Endothelial cell of umbilical vein (primary cell): Measurements from ENCODE around the gene MMP26.

Experiments
- EZH2 ChIP-seq: IDR thresholded peaks from 2 replicates; pipeline ENCODE4 v1.6.1; 2012; ENCODE audit warnings: borderline replicate concordance, low read depth, mild to moderate bottlenecking, moderate library complexity, low read length, inconsistent platforms; ENCODE audit not compliant: severe bottlenecking
- FOS ChIP-seq: IDR thresholded peaks from 2 replicates; pipeline ENCODE4 v1.6.1; 2011; ENCODE audit warnings: mild to moderate bottlenecking, low read length, moderate library complexity, borderline replicate concordance; ENCODE audit not compliant: insufficient read depth
- POLR2A ChIP-seq: IDR thresholded peaks from 2 replicates; pipeline ENCODE4 v1.6.1; 2012; ENCODE audit warnings: low read depth, mild to moderate bottlenecking, control low read depth, low read length
- POLR2AphosphoS5 ChIP-seq: IDR thresholded peaks from 2 replicates; pipeline ENCODE4 v1.6.1; 2012; ENCODE audit warnings: low read depth, mild to moderate bottlenecking, control low read depth, low read length, moderate library complexity; ENCODE audit not compliant: insufficient read depth
- TF ChIP-seq, protein P1 (sequence below), 2 donors: IDR thresholded peaks; 1 replicate in 1 of 2; 2 replicates in 1 of 2; pipeline ENCODE4 v1.5.1; 2011; ENCODE audit warnings: low read length in 2 of 2, mild to moderate bottlenecking in 2 of 2, moderate library complexity in 2 of 2, control low read depth in 1 of 2, inconsistent platforms in 1 of 2, low read depth in 1 of 2; ENCODE audit not compliant: insufficient read depth in 1 of 2; ENCODE audit errors: extremely low read depth in 1 of 2
- TF ChIP-seq, protein P2 (sequence below): IDR thresholded peaks from 2 replicates; pipeline ENCODE4 v1.6.1; 2011; ENCODE audit not compliant: insufficient read depth, insufficient read length

DNA sequence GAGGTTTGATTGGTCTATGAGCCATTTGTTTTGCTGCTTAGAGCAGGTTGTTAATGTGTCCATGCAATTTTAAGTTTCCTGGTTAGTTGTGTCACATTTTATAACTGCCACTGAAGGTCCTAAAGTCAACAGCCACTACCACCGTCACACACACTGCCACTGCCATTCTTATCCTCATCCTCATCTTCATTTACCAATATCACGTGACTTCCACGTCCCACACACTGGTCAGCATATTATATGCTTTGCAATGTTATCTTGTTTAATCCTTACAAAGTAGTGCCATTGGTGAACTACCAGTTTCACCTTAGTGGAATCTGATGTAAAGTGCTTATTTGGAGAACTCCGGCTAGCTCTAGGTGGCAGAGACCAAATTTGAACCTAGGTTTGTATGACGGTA lies 9.7 kb downstream of the MMP26 start:
- TF ChIP-seq, protein P1, sequence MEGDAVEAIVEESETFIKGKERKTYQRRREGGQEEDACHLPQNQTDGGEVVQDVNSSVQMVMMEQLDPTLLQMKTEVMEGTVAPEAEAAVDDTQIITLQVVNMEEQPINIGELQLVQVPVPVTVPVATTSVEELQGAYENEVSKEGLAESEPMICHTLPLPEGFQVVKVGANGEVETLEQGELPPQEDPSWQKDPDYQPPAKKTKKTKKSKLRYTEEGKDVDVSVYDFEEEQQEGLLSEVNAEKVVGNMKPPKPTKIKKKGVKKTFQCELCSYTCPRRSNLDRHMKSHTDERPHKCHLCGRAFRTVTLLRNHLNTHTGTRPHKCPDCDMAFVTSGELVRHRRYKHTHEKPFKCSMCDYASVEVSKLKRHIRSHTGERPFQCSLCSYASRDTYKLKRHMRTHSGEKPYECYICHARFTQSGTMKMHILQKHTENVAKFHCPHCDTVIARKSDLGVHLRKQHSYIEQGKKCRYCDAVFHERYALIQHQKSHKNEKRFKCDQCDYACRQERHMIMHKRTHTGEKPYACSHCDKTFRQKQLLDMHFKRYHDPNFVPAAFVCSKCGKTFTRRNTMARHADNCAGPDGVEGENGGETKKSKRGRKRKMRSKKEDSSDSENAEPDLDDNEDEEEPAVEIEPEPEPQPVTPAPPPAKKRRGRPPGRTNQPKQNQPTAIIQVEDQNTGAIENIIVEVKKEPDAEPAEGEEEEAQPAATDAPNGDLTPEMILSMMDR (IDR thresholded peaks at IDR 0.05; ENCODE audit: extremely low read depth in 1 of 2, insufficient read depth in 1 of 2, low read depth in 1 of 2, low read length in 2 of 2), result no peak
- TF ChIP-seq EZH2 (no peak), FOS (no peak), POLR2A (no peak), POLR2AphosphoS5 (no peak)
- TF ChIP-seq, protein P2, sequence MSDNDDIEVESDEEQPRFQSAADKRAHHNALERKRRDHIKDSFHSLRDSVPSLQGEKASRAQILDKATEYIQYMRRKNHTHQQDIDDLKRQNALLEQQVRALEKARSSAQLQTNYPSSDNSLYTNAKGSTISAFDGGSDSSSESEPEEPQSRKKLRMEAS, result no peak
